ENCODE measurements around the gene NTN3.

Gene NTN3

DNA sequence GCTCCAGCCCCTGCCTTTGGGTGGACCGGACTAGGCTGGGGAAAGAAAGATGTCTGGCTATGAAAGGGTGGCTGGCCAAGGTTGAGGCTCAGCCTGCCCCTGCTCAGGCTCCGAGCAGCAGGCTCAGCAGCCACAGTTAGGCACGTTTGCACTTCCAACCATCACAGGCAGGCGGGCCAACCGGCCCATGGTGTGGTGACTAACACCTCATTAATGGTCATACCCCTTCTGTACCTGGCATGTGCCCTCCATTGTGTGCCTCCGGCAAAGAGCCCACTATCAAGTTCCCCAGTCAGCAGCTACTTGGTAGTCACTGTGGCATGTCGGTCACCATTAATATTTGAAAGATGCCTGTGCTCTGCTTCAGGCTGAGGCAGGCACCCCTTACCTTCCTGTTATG, 10.6 kb downstream of the NTN3 start:
- TF ChIP-seq, protein P1, sequence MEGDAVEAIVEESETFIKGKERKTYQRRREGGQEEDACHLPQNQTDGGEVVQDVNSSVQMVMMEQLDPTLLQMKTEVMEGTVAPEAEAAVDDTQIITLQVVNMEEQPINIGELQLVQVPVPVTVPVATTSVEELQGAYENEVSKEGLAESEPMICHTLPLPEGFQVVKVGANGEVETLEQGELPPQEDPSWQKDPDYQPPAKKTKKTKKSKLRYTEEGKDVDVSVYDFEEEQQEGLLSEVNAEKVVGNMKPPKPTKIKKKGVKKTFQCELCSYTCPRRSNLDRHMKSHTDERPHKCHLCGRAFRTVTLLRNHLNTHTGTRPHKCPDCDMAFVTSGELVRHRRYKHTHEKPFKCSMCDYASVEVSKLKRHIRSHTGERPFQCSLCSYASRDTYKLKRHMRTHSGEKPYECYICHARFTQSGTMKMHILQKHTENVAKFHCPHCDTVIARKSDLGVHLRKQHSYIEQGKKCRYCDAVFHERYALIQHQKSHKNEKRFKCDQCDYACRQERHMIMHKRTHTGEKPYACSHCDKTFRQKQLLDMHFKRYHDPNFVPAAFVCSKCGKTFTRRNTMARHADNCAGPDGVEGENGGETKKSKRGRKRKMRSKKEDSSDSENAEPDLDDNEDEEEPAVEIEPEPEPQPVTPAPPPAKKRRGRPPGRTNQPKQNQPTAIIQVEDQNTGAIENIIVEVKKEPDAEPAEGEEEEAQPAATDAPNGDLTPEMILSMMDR (conservative IDR thresholded peaks at IDR 0.05; ENCODE audit: low read depth), result no peak
- peak overlapping the region; percentile 19 for H3K27ac ChIP-seq
- DNase-seq (ENCODE audit: low spot score), result no peak
- ChIA-PET CTCF (no interaction called here), POLR2A (ENCODE audit: low non-redundant PET) (no interaction called here)

DNA sequence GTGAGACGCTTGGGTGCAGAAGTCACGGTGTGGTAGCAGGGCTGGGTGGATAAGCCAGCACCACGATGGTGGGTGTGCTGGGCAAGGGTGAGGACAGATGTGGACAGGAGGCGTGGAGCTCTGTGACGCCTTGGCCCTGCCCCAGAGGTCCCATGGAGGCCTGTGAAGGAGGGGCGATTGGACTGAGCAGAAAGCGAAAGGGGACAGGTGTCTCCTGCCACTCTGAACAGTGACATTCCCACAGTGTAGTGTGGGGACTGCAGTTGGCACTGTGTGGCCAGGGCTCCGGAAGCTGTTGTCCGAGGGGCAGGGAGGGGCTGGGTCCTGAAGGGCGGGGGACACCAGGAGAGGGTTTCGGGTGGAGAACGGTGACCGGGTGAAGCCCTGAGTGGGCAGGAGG, 11.2 kb downstream of the NTN3 start:
- CTCF ChIA-PET, result no interaction called here
- TF ChIP-seq, protein P1 (conservative IDR thresholded peaks at IDR 0.05; ENCODE audit: low read depth), result no peak
- DNase-seq (ENCODE audit: low spot score), result no peak
- H3K27ac ChIP-seq, result peak overlapping the region; percentile 50
- POLR2A ChIA-PET (ENCODE audit: low non-redundant PET), result no interaction called here

DNA sequence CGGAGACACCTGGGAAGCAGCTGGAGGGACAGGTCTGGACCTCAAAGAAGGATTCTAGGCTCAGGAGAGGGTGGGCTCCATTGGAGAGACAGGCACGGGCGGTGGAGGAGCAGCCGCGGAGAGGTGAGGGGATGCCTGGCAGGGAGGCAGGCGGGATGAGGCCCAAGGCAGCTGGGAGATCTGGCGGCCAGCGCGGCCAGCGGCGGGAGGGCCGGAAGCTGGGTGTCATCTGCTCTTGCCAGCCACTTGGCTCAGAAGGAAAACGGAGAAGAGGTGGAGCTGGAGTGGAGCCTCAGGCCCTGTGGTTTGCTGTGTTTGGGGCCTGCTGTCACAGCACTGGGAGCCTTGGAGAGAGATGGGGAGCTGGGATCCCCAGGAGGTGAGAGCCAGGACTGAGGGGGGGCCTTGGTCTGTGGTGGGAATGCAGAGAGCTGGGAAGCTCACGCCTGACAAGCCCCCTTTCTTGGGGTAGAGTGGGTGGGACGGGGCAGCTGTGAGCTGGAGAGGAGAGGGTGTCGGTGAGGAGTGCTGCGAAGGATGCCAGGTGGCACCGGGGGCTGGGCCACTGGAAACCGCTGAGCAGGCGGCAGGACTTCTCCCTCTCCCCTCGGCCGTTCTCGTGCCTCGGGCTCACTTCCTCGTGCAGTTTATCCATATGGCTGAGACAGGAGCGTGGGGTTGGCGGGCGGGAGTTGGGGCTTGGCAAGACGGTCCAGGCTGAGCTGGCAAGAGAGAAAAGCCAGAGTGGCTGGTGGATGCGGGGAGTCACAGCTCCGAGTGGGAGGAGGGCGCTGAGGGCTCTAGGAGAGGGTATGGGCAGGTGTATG, 11.8 kb downstream of the NTN3 start:
- DNase-seq (ENCODE audit: low spot score), result no peak
- TF ChIP-seq, protein P1 (conservative IDR thresholded peaks at IDR 0.05; ENCODE audit: low read depth), result no peak
- CTCF ChIA-PET, result interaction anchor here (1.3 kb wide), 1 partner anchor 18 kb away, joined by 8 read pairs; no protein-coding TSS in a partner anchor
- H3K27ac ChIP-seq, result peak overlapping the region; percentile 50
- POLR2A ChIA-PET (ENCODE audit: low non-redundant PET), result interaction anchor here (0.6 kb wide), 1 partner anchor 538 kb away, joined by 7 read pairs; no protein-coding TSS in a partner anchor

DNA sequence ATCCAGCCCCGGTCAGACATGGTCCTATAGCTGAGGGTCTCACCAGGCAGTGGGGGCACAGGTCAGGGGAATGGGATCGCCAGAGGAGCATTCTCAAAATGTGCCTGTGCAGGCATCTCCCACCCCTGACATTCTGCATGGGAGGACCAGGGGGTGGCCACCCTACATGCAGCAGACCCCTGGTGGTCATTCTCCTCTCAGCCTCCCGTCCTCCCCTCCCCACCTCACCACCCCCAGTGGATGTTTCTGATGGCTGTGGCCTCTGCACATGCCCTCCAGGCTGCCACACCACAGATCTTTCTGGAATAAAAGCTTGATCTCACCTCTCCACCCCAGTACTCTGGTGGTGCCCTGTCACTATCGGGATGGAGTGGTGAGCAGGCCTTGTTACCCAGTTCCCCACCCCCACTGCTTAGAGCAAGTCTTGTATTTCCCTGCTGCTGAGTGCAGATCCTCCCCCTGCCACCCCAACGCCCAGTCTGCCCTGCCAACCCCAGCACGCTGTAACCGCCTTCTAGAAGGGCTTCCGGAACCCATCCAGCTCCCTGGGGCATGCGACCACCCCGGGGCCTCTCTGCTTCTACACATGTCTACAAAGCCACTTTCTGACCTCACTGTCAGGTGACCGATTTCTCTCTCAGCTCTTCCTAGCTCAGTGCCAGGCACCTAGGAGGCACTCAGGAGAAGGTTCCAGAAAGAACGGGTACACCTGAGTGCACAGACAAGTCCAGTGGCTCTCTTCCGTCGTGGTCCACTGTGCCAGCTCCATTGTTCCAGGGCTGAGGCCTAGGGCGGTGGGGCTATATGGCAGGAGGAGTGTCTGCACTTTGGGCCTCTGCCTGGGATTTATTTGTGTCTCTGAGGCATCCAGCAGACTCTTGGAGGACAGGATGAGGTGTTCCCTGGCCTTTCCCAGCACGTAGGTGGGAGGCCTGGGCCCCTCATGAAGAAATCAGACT, 13.1 kb downstream of the NTN3 start:
- TF ChIP-seq, protein P1 (conservative IDR thresholded peaks at IDR 0.05; ENCODE audit: low read depth), result no peak
- no peak for DNase-seq (ENCODE audit: low spot score)
- POLR2A ChIA-PET (ENCODE audit: low non-redundant PET), result no interaction called here
- CTCF ChIA-PET, result interaction anchor here (0.6 to 2.1 kb wide), 3 partner anchors 16 to 656 kb away, joined by 3 to 8 read pairs (median 6); no protein-coding TSS in a partner anchor
- H3K27ac ChIP-seq, result peak overlapping the region; percentile 50; the same call in 1 of the 2 replicates

DNA sequence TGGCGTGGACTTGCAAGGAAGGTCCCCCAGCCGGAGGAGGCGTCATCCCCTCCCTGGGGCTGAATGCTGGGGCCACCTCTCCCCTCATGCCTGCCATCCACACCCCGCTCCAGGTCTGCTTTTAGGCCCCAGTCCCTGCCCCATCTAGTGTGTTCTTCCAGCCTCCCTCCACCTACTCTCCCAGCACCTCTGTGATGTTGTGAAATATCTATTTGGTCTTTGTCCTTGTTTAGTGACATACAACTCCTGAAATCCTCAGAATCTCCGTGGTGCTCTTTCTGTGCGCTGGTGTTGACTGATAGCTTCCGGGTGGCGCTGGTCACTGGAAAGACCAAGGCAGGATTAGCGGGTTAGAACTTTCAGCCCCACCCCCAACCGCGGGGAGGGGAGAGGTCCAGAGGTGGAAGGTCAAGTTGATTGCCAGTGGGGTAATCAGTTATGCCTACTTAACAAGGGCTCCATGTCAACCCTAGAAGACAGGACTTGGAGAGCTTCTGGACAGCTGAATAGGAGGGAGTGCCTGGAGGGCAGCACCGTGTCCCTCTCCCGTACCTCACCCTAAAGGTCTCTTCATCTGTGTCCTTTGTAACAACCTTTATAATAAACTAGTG, 13.9 kb downstream of the NTN3 start:
- POLR2A ChIA-PET (ENCODE audit: low non-redundant PET), result no interaction called here
- no peak for DNase-seq (ENCODE audit: low spot score)
- peak overlapping the region; percentile 7; the same call in 1 of the 2 replicates for H3K27ac ChIP-seq
- TF ChIP-seq, protein P1 (conservative IDR thresholded peaks at IDR 0.05; ENCODE audit: low read depth), result no peak
- CTCF ChIA-PET, result interaction anchor here (0.6 to 2.1 kb wide), 2 partner anchors 16 to 657 kb away, joined by 3 to 6 read pairs; no protein-coding TSS in a partner anchor
